ENCODE data around the gene PCDHGB3. TPM values are rescaled to one million over a fixed set of nuclear protein-coding genes. Genes with fewer than 3 reads are reported as not detected.

The PCDHGB3 gene
- polyA plus RNA-seq, 2 of the 4 experiments (the other 2 are of a cell fraction): 0.28 to 1.2 TPM

DNA sequence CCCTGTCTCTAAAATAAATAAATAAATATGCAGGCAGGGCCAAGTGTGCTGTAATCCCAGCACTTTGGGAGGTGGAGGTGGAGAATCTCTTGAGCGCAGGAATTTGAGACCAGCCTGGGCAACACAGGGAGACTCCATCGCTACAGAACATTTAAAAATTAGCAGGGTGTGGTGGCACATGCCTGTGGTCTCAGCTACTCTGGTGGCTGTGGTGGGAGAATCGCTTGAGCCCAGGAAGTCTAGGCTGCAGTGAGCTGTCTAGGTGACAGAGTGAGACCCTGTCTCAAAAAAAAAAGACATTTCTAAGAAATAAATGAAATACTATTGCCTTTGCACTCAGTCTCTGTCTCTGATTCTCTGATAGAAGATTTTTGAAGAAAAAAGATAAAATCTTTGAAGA lies 41.5 kb downstream of the PCDHGB3 start:
- H3K4me2 ChIP-seq: no peak overlapping the region
- DNase-seq (ENCODE audit: low read depth in 1 of 2, low spot score in 1 of 2) (no peak), ATAC-seq (no peak), FAIRE-seq (no peak)
- POLR2A ChIA-PET: no interaction called here
- no peak overlapping the region for H3K27ac ChIP-seq
- H3K9me3 ChIP-seq: peaks cover 36% of the 10 kb centered on the region
- H3K4me3 ChIP-seq: no peak overlapping the region
- 48% methylated on average over 3 of the region's 3 CpGs for WGBS (ENCODE audit: missing lambda C conversion rate)
- TF ChIP-seq POLR2AphosphoS2 (conservative IDR thresholded peaks at IDR 0.05; ENCODE audit: low read length): no peak
- TF ChIP-seq FOSB (CRISPR knock-in tag; IDR thresholded peaks at IDR 0.05): no peak
- no peak for TF ChIP-seq HEYL (CRISPR knock-in tag; IDR thresholded peaks at IDR 0.05)
- TF ChIP-seq, protein P1, sequence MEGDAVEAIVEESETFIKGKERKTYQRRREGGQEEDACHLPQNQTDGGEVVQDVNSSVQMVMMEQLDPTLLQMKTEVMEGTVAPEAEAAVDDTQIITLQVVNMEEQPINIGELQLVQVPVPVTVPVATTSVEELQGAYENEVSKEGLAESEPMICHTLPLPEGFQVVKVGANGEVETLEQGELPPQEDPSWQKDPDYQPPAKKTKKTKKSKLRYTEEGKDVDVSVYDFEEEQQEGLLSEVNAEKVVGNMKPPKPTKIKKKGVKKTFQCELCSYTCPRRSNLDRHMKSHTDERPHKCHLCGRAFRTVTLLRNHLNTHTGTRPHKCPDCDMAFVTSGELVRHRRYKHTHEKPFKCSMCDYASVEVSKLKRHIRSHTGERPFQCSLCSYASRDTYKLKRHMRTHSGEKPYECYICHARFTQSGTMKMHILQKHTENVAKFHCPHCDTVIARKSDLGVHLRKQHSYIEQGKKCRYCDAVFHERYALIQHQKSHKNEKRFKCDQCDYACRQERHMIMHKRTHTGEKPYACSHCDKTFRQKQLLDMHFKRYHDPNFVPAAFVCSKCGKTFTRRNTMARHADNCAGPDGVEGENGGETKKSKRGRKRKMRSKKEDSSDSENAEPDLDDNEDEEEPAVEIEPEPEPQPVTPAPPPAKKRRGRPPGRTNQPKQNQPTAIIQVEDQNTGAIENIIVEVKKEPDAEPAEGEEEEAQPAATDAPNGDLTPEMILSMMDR (IDR thresholded peaks at IDR 0.05): no peak
- TF ChIP-seq, protein P2, sequence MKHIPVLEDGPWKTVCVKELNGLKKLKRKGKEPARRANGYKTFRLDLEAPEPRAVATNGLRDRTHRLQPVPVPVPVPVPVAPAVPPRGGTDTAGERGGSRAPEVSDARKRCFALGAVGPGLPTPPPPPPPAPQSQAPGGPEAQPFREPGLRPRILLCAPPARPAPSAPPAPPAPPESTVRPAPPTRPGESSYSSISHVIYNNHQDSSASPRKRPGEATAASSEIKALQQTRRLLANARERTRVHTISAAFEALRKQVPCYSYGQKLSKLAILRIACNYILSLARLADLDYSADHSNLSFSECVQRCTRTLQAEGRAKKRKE (CRISPR knock-in tag; IDR thresholded peaks at IDR 0.05; ENCODE audit: low read depth): no peak
- no peak for TF ChIP-seq RNF2 (IDR thresholded peaks at IDR 0.05; ENCODE audit: borderline replicate concordance, low read depth)
- no peak for TF ChIP-seq PHF8 (IDR thresholded peaks at IDR 0.05; ENCODE audit: borderline replicate concordance, low read depth)
- no peak for TF ChIP-seq CBX8 (IDR thresholded peaks at IDR 0.05)
- TF ChIP-seq CHD4 (IDR thresholded peaks at IDR 0.05; ENCODE audit: borderline replicate concordance): no peak
- no peak for TF ChIP-seq MAFK (IDR thresholded peaks at IDR 0.05; ENCODE audit: partially characterized antibody)
- TF ChIP-seq CEBPB (IDR thresholded peaks at IDR 0.05): no peak
- no peak for TF ChIP-seq MAZ (IDR thresholded peaks at IDR 0.05; ENCODE audit: borderline replicate concordance, low read depth, low read length)
- no peak for TF ChIP-seq JUNB (IDR thresholded peaks at IDR 0.05)
- TF ChIP-seq RCOR1 (IDR thresholded peaks at IDR 0.05; ENCODE audit: low read depth, low read length): no peak
- no peak for TF ChIP-seq EP300 (IDR thresholded peaks at IDR 0.05)
- CTCF ChIA-PET: interaction anchor here (1.0 kb wide), 1 partner anchor 113 kb away, joined by 4 read pairs; no protein-coding TSS in a partner anchor
- no peaks in the 10 kb centered on the region for H3K4me1 ChIP-seq

DNA sequence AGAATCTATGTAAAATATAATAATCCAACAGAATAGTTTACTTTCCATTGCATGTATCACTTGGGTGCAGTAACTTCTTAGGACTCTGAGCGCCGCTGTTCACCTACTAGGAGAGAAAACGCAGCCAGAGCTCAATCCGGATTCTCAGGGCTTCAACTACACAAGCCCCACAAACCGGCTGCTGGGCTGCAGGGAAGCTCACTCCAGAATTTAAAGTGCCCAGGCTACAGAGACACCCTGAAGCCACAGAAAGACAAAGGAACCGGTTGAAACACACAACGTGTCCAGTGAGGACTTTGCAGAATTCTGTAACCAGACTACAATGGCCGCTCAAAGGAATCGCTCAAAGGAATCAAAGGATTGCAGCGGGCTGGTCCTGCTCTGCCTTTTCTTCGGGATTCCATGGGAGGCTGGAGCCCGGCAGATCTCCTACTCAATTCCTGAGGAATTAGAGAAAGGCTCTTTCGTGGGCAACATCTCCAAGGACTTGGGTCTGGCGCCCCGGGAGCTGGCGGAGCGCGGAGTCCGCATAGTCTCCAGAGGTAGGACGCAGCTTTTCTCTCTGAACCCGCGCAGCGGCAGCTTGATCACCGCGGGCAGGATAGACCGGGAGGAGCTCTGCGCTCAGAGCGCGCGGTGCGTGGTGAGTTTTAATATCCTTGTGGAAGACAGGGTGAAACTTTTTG lies 43.0 kb downstream of the PCDHGB3 start, which contains the start of gene PCDHGA10:
Gene PCDHGA10 (plus strand): TSS at position 134 of the 686 bp plus-strand sequence. CDS start 189 bp downstream, at position 323.
- POLR2A ChIA-PET: no interaction called here
- no peak within 1 kb of the TSS for H3K27ac ChIP-seq
- no peaks in the 10 kb centered on the region for H3K4me1 ChIP-seq
- no peak for DNase-seq (ENCODE audit: low read depth in 1 of 2, low spot score in 1 of 2)
- TF ChIP-seq, protein P3, sequence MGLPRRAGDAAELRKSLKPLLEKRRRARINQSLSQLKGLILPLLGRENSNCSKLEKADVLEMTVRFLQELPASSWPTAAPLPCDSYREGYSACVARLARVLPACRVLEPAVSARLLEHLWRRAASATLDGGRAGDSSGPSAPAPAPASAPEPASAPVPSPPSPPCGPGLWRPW (IDR thresholded peaks at IDR 0.05): no peak
- no peak for TF ChIP-seq NR3C1 (IDR thresholded peaks at IDR 0.05)
- TF ChIP-seq ZNF302 (CRISPR knock-in tag; IDR thresholded peaks at IDR 0.05): no peak
- TF ChIP-seq RAD21 (conservative IDR thresholded peaks at IDR 0.05 in 1 of 2, IDR thresholded peaks at IDR 0.05 in 1 of 2): peak in 1 of 2 experiments; percentile 13; a peak in 1 of 5 replicates
- H3K4me3 ChIP-seq: no peak within 1 kb of the TSS
- FAIRE-seq: no peak
- H3K9me3 ChIP-seq: peaks cover 28% of the 10 kb centered on the region
- WGBS (ENCODE audit: missing lambda C conversion rate): 71% methylated on average over 31 of the region's 31 CpGs
- CTCF ChIA-PET: interaction anchor here (1.0 to 2.0 kb wide), 5 partner anchors 15 to 145 kb away, joined by 3 to 5 read pairs (median 4); partner anchors contain the start of genes PCDHGB1 and PCDHGB5
- no peak within 1 kb of the TSS for H3K4me2 ChIP-seq
- no peak for ATAC-seq

DNA sequence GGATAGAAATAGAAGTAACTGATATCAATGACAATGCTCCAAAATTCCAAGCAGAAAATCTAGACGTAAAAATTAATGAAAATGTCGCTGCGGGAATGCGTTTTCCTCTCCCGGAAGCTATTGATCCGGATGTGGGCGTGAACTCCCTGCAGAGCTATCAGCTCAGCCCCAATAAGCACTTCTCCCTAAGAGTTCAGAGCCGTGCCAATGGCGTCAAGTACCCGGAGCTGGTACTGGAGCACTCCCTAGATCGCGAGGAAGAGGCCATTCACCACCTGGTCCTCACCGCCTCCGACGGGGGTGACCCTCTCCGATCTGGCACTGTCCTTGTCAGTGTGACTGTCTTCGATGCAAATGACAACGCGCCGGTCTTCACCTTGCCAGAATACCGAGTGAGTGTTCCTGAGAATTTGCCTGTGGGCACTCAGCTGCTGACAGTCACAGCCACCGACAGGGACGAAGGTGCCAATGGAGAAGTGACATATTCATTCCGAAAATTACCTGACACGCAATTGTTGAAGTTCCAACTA lies 43.6 kb downstream of the PCDHGB3 start:
- H3K4me2 ChIP-seq: no peak overlapping the region
- no peaks in the 10 kb centered on the region for H3K4me1 ChIP-seq
- DNase-seq (ENCODE audit: low read depth in 1 of 2, low spot score in 1 of 2): no peak
- H3K9me3 ChIP-seq: peaks cover 33% of the 10 kb centered on the region
- ATAC-seq: no peak
- CTCF ChIA-PET: interaction anchor here (0.8 to 2.0 kb wide), 6 partner anchors 16 to 592 kb away, joined by 3 to 5 read pairs (median 4); partner anchors contain the start of genes PCDHA5, PCDHGB1 and PCDHGB5
- WGBS (ENCODE audit: missing lambda C conversion rate): 73% methylated on average over 25 of the region's 25 CpGs
- POLR2A ChIA-PET: no interaction called here
- no peak overlapping the region for H3K4me3 ChIP-seq
- no peak overlapping the region for H3K27ac ChIP-seq
- FAIRE-seq: no peak
- TF ChIP-seq NFE2L2 (conservative IDR thresholded peaks at IDR 0.05; ENCODE audit: low read length): no peak
- TF ChIP-seq RNF2 (IDR thresholded peaks at IDR 0.05; ENCODE audit: borderline replicate concordance, low read depth): no peak
- TF ChIP-seq, protein P1 (IDR thresholded peaks at IDR 0.05): no peak
- no peak for TF ChIP-seq CHD2 (IDR thresholded peaks at IDR 0.05; ENCODE audit: low read length, partially characterized antibody)
- TF ChIP-seq GATA3 (IDR thresholded peaks at IDR 0.05; ENCODE audit: borderline replicate concordance): no peak
- TF ChIP-seq RAD21 (conservative IDR thresholded peaks at IDR 0.05 in 1 of 2, IDR thresholded peaks at IDR 0.05 in 1 of 2): no peak
- TF ChIP-seq, protein P4, sequence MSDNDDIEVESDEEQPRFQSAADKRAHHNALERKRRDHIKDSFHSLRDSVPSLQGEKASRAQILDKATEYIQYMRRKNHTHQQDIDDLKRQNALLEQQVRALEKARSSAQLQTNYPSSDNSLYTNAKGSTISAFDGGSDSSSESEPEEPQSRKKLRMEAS (IDR thresholded peaks at IDR 0.05): no peak
- no peak for TF ChIP-seq CEBPB (IDR thresholded peaks at IDR 0.05)
- no peak for TF ChIP-seq CBX2 (IDR thresholded peaks at IDR 0.05; ENCODE audit: borderline replicate concordance, low read depth)
- TF ChIP-seq NR3C1 (IDR thresholded peaks at IDR 0.05): no peak
- TF ChIP-seq ZNF302 (CRISPR knock-in tag; IDR thresholded peaks at IDR 0.05): no peak
- no peak for TF ChIP-seq ZFP36 (IDR thresholded peaks at IDR 0.05; ENCODE audit: borderline replicate concordance, partially characterized antibody)
- no peak for TF ChIP-seq JUNB (IDR thresholded peaks at IDR 0.05)
- no peak for TF ChIP-seq ZC3H11A (IDR thresholded peaks at IDR 0.05)
- no peak for TF ChIP-seq EHMT2 (IDR thresholded peaks at IDR 0.05; ENCODE audit: low read depth)
